A673 (cell line): ENCODE data around the gene M1AP.

Experiments
- CTCF ChIP-seq: fragments of 300-800, 200-600 bp; sonication (generic); conservative IDR thresholded peaks from 2 replicates; pipeline ENCODE4 v1.5.1; 2017; ENCODE audit warnings: low read depth, mild to moderate bottlenecking, antibody characterized with exemption, low read length, moderate library complexity, mixed read lengths
- EZH2 ChIP-seq: fragments of 200-600 bp; sonication (generic); IDR thresholded peaks from 2 replicates; pipeline ENCODE4 v1.6.1; 2017; ENCODE audit warnings: borderline replicate concordance, low read depth, mild to moderate bottlenecking, mixed read lengths, antibody characterized with exemption, low read length; ENCODE audit not compliant: poor library complexity, severe bottlenecking

- TF ChIP-seq EZH2 (no peak), CTCF (no peak)
Observed at GRCh38 chr2:74675090-74675489, 27.0 kb upstream of the M1AP start.
